ENCODE data around the gene SLC26A8.
A peak's percentile ranks its signal among the peaks of the same experiment; 100 is the strongest.
"Not testable (repeated sequence)": the region's sequence is repeated elsewhere in the genome, so short reads cannot be mapped to it uniquely, and the experiment has no call there.

Gene SLC26A8

GRCh38 chr6:36050947-36051710 is 26.7 kb upstream of the SLC26A8 start:
- no peak for DNase-seq

- no peak for DNase-seq
These were observed 25.9 kb upstream of the SLC26A8 start for GRCh38 chr6:36050305-36050704.

GRCh38 chr6:36049582-36049981 is 25.1 kb upstream of the SLC26A8 start:
- DNase-seq = peak; percentile 39

GRCh38 chr6:36042618-36043260 is 18.3 kb upstream of the SLC26A8 start:
- DNase-seq = no peak

GRCh38 chr6:36040958-36041357 is 16.5 kb upstream of the SLC26A8 start:
- no peak for DNase-seq

GRCh38 chr6:36039112-36039511 is 14.7 kb upstream of the SLC26A8 start:
- DNase-seq = no peak

- peak; percentile 61 for DNase-seq
These were observed 13.9 kb upstream of the SLC26A8 start for GRCh38 chr6:36038120-36038876.

- no peak for DNase-seq
These were observed 10.8 kb upstream of the SLC26A8 start for GRCh38 chr6:36035225-36035624.

GRCh38 chr6:36034441-36034840 is 10.0 kb upstream of the SLC26A8 start:
- no peak for DNase-seq

- peak; percentile 53 for DNase-seq
These were observed 9.5 kb upstream of the SLC26A8 start for GRCh38 chr6:36033935-36034334.

- not testable (repeated sequence) for DNase-seq
These were observed 8.7 kb upstream of the SLC26A8 start for GRCh38 chr6:36033144-36033543.

- peak; percentile 86 for DNase-seq
These were observed 7.8 kb upstream of the SLC26A8 start for GRCh38 chr6:36032261-36032660.

- DNase-seq = peak; percentile 72
These were observed 5.0 kb upstream of the SLC26A8 start for GRCh38 chr6:36029464-36029863.

GRCh38 chr6:36028877-36029324 is 4.5 kb upstream of the SLC26A8 start:
- DNase-seq = peak; percentile 59

- DNase-seq = no peak
These were observed 3.8 kb upstream of the SLC26A8 start for GRCh38 chr6:36028088-36028876.

- DNase-seq = peak; percentile 100
These were observed 3.2 kb upstream of the SLC26A8 start, which contains the start of gene MAPK14 for GRCh38 chr6:36027501-36028087. Gene MAPK14, plus strand, starts transcription at chr6:36027808. Its CDS starts 350 bp downstream, at chr6:36028158.

GRCh38 chr6:36025932-36026327 is 1.5 kb upstream of the SLC26A8 start:
- no peak for DNase-seq

- DNase-seq = no peak
These were observed 955 bp upstream of the SLC26A8 start for GRCh38 chr6:36025260-36025931.

GRCh38 chr6:36020154-36020553 is 4.3 kb downstream of the SLC26A8 start:
- peak; percentile 18 for DNase-seq

- peak; percentile 57 for DNase-seq
These were observed 5.3 kb downstream of the SLC26A8 start for GRCh38 chr6:36019167-36019566.

GRCh38 chr6:36018339-36018738 is 6.1 kb downstream of the SLC26A8 start:
- DNase-seq = peak; percentile 85

- no peak for DNase-seq
These were observed 8.8 kb downstream of the SLC26A8 start for GRCh38 chr6:36015666-36016065.

All from MV-4-11 (cell line).